SU-DHL-6 (cell line): ENCODE results near the gene BRMS1L.
"Not testable (repeated sequence)": the region's sequence is repeated elsewhere in the genome, so short reads cannot be mapped to it uniquely, and the experiment has no call there.

Experiments
- H2AFZ ChIP-seq: fragments of 200-600 bp; sonication (generic); 2 replicates; pipeline ENCODE4 v1.6.1; 2014; ENCODE audit warnings: low read depth, mild to moderate bottlenecking, moderate library complexity, mixed read lengths, antibody characterized with exemption, low read length; ENCODE audit not compliant: severe bottlenecking
- H3F3A ChIP-seq: fragments of 200-600 bp; shearing (Covaris generic); 2 replicates; pipeline ENCODE4 v1.6.0; 2016; ENCODE audit warnings: antibody characterized with exemption, mild to moderate bottlenecking; ENCODE audit not compliant: insufficient read depth
- H3K27ac ChIP-seq: fragments of 200-600 bp; sonication (generic); 2 replicates; pipeline ENCODE4 v1.5.1; 2016; ENCODE audit warnings: low read depth, mild to moderate bottlenecking, low read length, moderate library complexity, mixed read lengths
- H3K27me3 ChIP-seq: fragments of 200-600 bp; sonication (generic), shearing (Covaris generic); 2 replicates; pipeline ENCODE4 v1.6.0; 2014; ENCODE audit warnings: mild to moderate bottlenecking, low read length
- H3K36me3 ChIP-seq: fragments of 200-600 bp; sonication (generic); 2 replicates; pipeline ENCODE4 v1.6.1; 2014; ENCODE audit warnings: mild to moderate bottlenecking, low read length, mixed read lengths
- H3K4me2 ChIP-seq: fragments of 300-600, 200-600 bp; shearing (Covaris generic), sonication (generic); 2 replicates; pipeline ENCODE4 v1.6.0; 2014; ENCODE audit warnings: low read length, low read depth, mild to moderate bottlenecking; ENCODE audit not compliant: poor library complexity, severe bottlenecking
- H3K4me3 ChIP-seq: fragments of 200-600 bp; sonication (generic); 2 replicates; pipeline ENCODE4 v1.5.1; 2014; ENCODE audit warnings: antibody characterized with exemption, low read length, mild to moderate bottlenecking, mixed read lengths; ENCODE audit not compliant: insufficient read depth, poor library complexity, severe bottlenecking
- H3K79me2 ChIP-seq: fragments of 200-600 bp; sonication (generic); 2 replicates; pipeline ENCODE4 v1.6.1; 2014; ENCODE audit warnings: mild to moderate bottlenecking, low read length, moderate library complexity; ENCODE audit not compliant: insufficient read depth
- H3K9ac ChIP-seq: fragments of 200-600 bp; sonication (generic); 2 replicates; pipeline ENCODE4 v1.7.0; 2014; ENCODE audit warnings: mild to moderate bottlenecking, low read length
- H3K9me2 ChIP-seq: fragments of 200-600 bp; sonication (generic); replicated peaks from 2 replicates; pipeline ENCODE4 v1.6.1; 2014; ENCODE audit warnings: low read length; ENCODE audit not compliant: insufficient read depth
- H3K9me3 ChIP-seq: fragments of 200-600 bp; sonication (generic); 2 replicates; pipeline ENCODE4 v1.6.1; 2014; ENCODE audit warnings: low read length, mixed read lengths; ENCODE audit not compliant: insufficient read depth
- H4K20me1 ChIP-seq: fragments of 200-600 bp; sonication (generic); 2 replicates; pipeline ENCODE4 v1.6.1; 2014; ENCODE audit warnings: low read depth, mild to moderate bottlenecking, antibody characterized with exemption, low read length, moderate library complexity, mixed read lengths
- CTCF ChIP-seq: fragments of 200-600 bp; sonication (generic); IDR thresholded peaks from one replicate; pipeline ENCODE4 v1.5.1; 2017; ENCODE audit warnings: antibody characterized with exemption, mild to moderate bottlenecking, low read length, moderate library complexity; ENCODE audit not compliant: insufficient read depth, poor library complexity, severe bottlenecking
- EZH2phosphoT487 ChIP-seq: fragments of 200-600 bp; sonication (generic), shearing (Covaris generic); conservative IDR thresholded peaks from 2 replicates; pipeline ENCODE4 v1.6.1; 2018; ENCODE audit warnings: mild to moderate bottlenecking, antibody characterized with exemption, low read length, moderate library complexity, mixed read lengths

BRMS1L gene

GRCh38 chr14:35819591-35820540, 6.3 kb upstream of the BRMS1L start:
- Histone ChIP-seq H3K4me2 (no peak overlapping the region), H3K9ac (no peak overlapping the region), H4K20me1 (no peaks in the 10 kb centered on the region), H3K9me3 (no peaks in the 10 kb centered on the region), H3K79me2 (no peaks in the 10 kb centered on the region), H3F3A (peaks cover 15% of the 10 kb centered on the region), H3K27me3 (no peaks in the 10 kb centered on the region), H3K27ac (no peak overlapping the region), H3K36me3 (no peaks in the 10 kb centered on the region), H2AFZ (no peak overlapping the region), H3K4me3 (no peak overlapping the region), H3K9me2 (no peaks in the 10 kb centered on the region)
- no peak for TF ChIP-seq EZH2phosphoT487
- TF ChIP-seq CTCF = no peak

- H2AFZ ChIP-seq = no peak overlapping the region
- H3K27ac ChIP-seq = no peak overlapping the region
- H3K4me3 ChIP-seq = no peak overlapping the region
- no peak overlapping the region for H3K4me2 ChIP-seq
- no peaks in the 10 kb centered on the region for H4K20me1 ChIP-seq
- H3K9me2 ChIP-seq = no peaks in the 10 kb centered on the region
- peaks cover 15% of the 10 kb centered on the region for H3F3A ChIP-seq
- no peaks in the 10 kb centered on the region for H3K27me3 ChIP-seq
- H3K79me2 ChIP-seq = peaks cover under 1% of the 10 kb centered on the region; the same call in 1 of the 2 replicates
- H3K9ac ChIP-seq = no peak overlapping the region
- no peaks in the 10 kb centered on the region for H3K36me3 ChIP-seq
- no peaks in the 10 kb centered on the region for H3K9me3 ChIP-seq
- TF ChIP-seq CTCF (peak; percentile 91), EZH2phosphoT487 (no peak)
Observed at GRCh38 chr14:35821564-35822411, 4.3 kb upstream of the BRMS1L start.

GRCh38 chr14:35822501-35822900, 3.6 kb upstream of the BRMS1L start:
- no peaks in the 10 kb centered on the region for H3K27me3 ChIP-seq
- H3K27ac ChIP-seq = no peak overlapping the region
- H3K9me3 ChIP-seq = no peaks in the 10 kb centered on the region
- H3K9ac ChIP-seq = no peak overlapping the region
- no peaks in the 10 kb centered on the region for H4K20me1 ChIP-seq
- no peaks in the 10 kb centered on the region for H3K9me2 ChIP-seq
- H3K4me2 ChIP-seq = no peak overlapping the region
- no peak overlapping the region for H3K4me3 ChIP-seq
- H2AFZ ChIP-seq = no peak overlapping the region
- H3F3A ChIP-seq = peaks cover 15% of the 10 kb centered on the region
- peaks cover 7% of the 10 kb centered on the region for H3K79me2 ChIP-seq
- TF ChIP-seq CTCF = no peak
- no peak for TF ChIP-seq EZH2phosphoT487
- no peaks in the 10 kb centered on the region for H3K36me3 ChIP-seq

- H3K27ac ChIP-seq, H3K4me2 ChIP-seq, H3K36me3 ChIP-seq, H3K27me3 ChIP-seq, H3K9ac ChIP-seq, H3K9me2 ChIP-seq, H2AFZ ChIP-seq, H3K9me3 ChIP-seq, H4K20me1 ChIP-seq, H3K4me3 ChIP-seq: not testable (repeated sequence)
- H3K79me2 ChIP-seq = peaks cover 19% of the 10 kb centered on the region
- peaks cover 15% of the 10 kb centered on the region for H3F3A ChIP-seq
Observed at GRCh38 chr14:35824446-35825165, 1.5 kb upstream of the BRMS1L start.
